HEK293T (cell line): Measurements from ENCODE around the gene TENT4A.

Source experiments
- CTCF ChIA-PET: fragments of 350-600 bp; formaldehyde crosslinking; extraction: SDS; loops from one replicate; lab custom pipeline; 2021; ENCODE audit warnings: antibody characterized with exemption, inconsistent platforms; lab: Yijun Ruan, JAX
- POLR2A ChIA-PET: fragments of 350-600 bp; formaldehyde crosslinking; extraction: SDS; loops from one replicate; lab custom pipeline; 2020; ENCODE audit warnings: antibody characterized with exemption, inconsistent platforms; lab: Yijun Ruan, JAX
- DNase-seq: peaks from one replicate; pipeline ENCODE4 v3.0.0; 2012; ENCODE audit warnings: mixed read lengths; ENCODE audit errors: extremely low spot score
- ARNT ChIP-seq: fragments of 450-650 bp; IDR thresholded peaks from 2 replicates; pipeline ENCODE4 v1.6.1; 2017; ENCODE audit warnings: mild to moderate bottlenecking
- BHLHE40 ChIP-seq: fragments of 450-650 bp; IDR thresholded peaks from 2 replicates; pipeline ENCODE4 v1.6.1; 2016; ENCODE audit warnings: mild to moderate bottlenecking, moderate library complexity, borderline replicate concordance
- CTBP1 ChIP-seq: fragments of 450-650 bp; IDR thresholded peaks from 2 replicates; pipeline ENCODE4 v1.6.1; 2016; ENCODE audit warnings: borderline replicate concordance
- ELF4 ChIP-seq: fragments of 450-650 bp; IDR thresholded peaks from 2 replicates; pipeline ENCODE4 v1.6.1; 2017; ENCODE audit warnings: antibody characterized with exemption
- FOXA1 ChIP-seq: fragments of 450-650 bp; IDR thresholded peaks from 2 replicates; pipeline ENCODE4 v1.6.1; 2016; ENCODE audit warnings: mild to moderate bottlenecking
- FOXK2 ChIP-seq: fragments of 450-650 bp; IDR thresholded peaks from 2 replicates; pipeline ENCODE4 v1.6.1; 2016; ENCODE audit warnings: mild to moderate bottlenecking
- FOXM1 ChIP-seq: fragments of 450-650 bp; IDR thresholded peaks from 2 replicates; pipeline ENCODE4 v1.6.1; 2017; ENCODE audit warnings: mild to moderate bottlenecking, borderline replicate concordance
- HDGF ChIP-seq: fragments of 450-650 bp; IDR thresholded peaks from 2 replicates; pipeline ENCODE4 v1.6.1; 2017; ENCODE audit warnings: antibody characterized with exemption, borderline replicate concordance
- L3MBTL2 ChIP-seq: fragments of 450-650 bp; conservative IDR thresholded peaks from 2 replicates; pipeline ENCODE4 v1.6.1; 2016; ENCODE audit warnings: mild to moderate bottlenecking
- LEF1 ChIP-seq: fragments of 450-650 bp; IDR thresholded peaks from 2 replicates; pipeline ENCODE4 v1.6.1; 2017; ENCODE audit warnings: mild to moderate bottlenecking, borderline replicate concordance
- NFRKB ChIP-seq: fragments of 450-650 bp; IDR thresholded peaks from 2 replicates; pipeline ENCODE4 v1.6.1; 2016; ENCODE audit warnings: mild to moderate bottlenecking, moderate library complexity
- SP1 ChIP-seq: fragments of 450-650 bp; IDR thresholded peaks from 2 replicates; pipeline ENCODE4 v1.6.1; 2017
- SUZ12 ChIP-seq: fragments of 450-650 bp; IDR thresholded peaks from 2 replicates; pipeline ENCODE4 v1.6.1; 2016; ENCODE audit warnings: mild to moderate bottlenecking
- TARDBP ChIP-seq: fragments of 450-650 bp; IDR thresholded peaks from 2 replicates; pipeline ENCODE4 v1.6.1; 2016
- ZNF384 ChIP-seq: fragments of 450-650 bp; IDR thresholded peaks from 2 replicates; pipeline ENCODE4 v1.6.1; 2016
- TF ChIP-seq, protein P1 (sequence below): fragments of 450-650 bp; IDR thresholded peaks from 2 replicates; pipeline ENCODE4 v1.6.1; 2016

Gene TENT4A

DNA sequence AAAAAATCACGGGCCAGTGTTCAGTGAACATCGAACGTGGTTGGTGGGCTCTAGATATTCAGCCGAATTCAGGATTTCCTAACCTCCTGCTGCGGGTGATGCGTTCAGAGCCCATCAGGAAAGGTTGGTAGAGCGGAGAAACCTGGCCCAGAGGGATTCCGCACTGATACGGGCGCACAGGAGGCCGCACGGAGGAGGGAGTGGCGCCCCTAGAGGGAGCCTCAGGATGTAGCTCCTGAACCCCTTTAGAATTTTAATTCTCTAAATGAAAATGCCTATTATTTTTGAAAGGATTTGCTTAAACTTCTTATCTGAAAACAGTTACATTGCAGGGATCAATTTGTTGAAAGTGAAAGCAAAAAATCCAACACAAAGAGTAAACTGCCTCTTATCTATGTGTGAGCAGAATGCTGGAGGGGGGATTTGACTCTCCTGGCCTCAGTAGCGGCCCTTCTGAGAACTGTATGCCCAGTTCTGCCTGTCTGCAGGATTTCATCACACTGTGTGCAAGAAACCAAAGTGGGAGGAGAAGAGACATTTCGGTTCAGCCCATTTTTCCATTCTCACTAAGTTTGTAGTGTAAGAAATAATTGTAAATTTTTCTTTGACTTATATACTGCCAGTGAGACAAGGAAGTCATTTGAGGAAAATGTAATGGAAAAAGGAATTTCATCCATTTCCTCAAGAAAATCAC lies 75.9 kb downstream of the TENT4A start:
- TF ChIP-seq LEF1 (no peak), FOXM1 (no peak), NFRKB (no peak), ARNT (no peak)
- no peak for DNase-seq
- CTCF ChIA-PET, result interaction anchor here (1.2 to 1.5 kb wide), 2 partner anchors 12 to 39 kb away, joined by 3 read pairs; no protein-coding TSS in a partner anchor
- POLR2A ChIA-PET, result no interaction called here

DNA sequence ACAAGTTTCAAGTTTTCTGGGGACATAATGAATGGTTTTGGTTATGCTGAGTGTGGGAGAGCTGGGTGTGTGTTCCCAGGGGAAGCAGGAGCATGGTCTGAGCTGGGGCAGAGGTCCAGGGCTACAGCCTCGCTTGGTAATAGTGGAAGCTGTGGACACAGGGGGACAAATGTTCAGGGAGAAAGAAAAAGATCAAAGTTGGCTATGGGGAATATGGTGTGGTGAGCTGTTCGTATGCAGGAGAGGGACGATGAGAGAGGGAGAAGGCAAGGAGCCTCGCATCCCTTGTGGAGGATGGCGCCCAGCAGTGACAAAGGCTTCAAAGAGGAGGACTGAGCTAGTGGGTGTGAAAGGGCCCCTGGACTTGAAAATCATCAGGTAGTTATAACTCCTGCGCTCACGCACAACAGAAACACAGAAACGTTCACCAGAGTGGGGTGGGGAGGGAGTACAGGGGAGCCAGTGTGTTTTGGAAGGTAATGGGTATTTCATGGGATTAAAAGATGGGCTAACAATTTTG lies 77.2 kb downstream of the TENT4A start:
- DNase-seq, result no peak
- ChIA-PET POLR2A (no interaction called here), CTCF (no interaction called here)
- no peak for TF ChIP-seq FOXA1
- TF ChIP-seq L3MBTL2, result no peak
- TF ChIP-seq, protein P1, sequence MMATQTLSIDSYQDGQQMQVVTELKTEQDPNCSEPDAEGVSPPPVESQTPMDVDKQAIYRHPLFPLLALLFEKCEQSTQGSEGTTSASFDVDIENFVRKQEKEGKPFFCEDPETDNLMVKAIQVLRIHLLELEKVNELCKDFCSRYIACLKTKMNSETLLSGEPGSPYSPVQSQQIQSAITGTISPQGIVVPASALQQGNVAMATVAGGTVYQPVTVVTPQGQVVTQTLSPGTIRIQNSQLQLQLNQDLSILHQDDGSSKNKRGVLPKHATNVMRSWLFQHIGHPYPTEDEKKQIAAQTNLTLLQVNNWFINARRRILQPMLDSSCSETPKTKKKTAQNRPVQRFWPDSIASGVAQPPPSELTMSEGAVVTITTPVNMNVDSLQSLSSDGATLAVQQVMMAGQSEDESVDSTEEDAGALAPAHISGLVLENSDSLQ, result no peak
- no peak for TF ChIP-seq SUZ12
- no peak for TF ChIP-seq HDGF
- TF ChIP-seq NFRKB, result no peak
- no peak for TF ChIP-seq TARDBP

DNA sequence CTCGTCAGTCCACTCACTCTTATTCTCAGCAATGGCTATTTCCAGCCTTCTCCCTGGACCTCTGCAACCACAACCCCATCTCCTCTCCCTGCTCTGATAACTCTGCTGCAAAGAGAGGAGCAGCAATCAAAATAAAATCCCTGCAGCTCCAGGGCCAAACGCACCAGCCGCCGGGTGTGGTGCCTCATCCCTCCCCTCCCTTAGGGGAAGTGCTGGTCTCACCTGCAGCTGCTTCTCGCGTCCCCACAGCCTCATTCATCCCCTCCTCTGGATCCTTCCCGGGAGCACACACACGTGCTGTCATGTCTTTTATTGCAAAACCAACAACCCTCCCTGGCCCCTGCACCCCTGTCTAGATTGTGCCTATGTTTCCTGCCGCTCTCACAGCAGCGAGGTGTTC lies 77.8 kb downstream of the TENT4A start:
- CTCF ChIA-PET, result no interaction called here
- POLR2A ChIA-PET, result no interaction called here
- DNase-seq, result no peak
- TF ChIP-seq, protein P1, result no peak
- no peak for TF ChIP-seq FOXK2
- no peak for TF ChIP-seq BHLHE40
- TF ChIP-seq ELF4, result no peak
- TF ChIP-seq L3MBTL2, result no peak
- no peak for TF ChIP-seq ZNF384
- no peak for TF ChIP-seq FOXA1
- TF ChIP-seq TARDBP, result no peak
- TF ChIP-seq ARNT, result no peak
- no peak for TF ChIP-seq SUZ12
- TF ChIP-seq NFRKB, result no peak
- TF ChIP-seq FOXM1, result no peak
- no peak for TF ChIP-seq HDGF
- TF ChIP-seq LEF1, result no peak
- TF ChIP-seq SP1, result no peak
- no peak for TF ChIP-seq CTBP1

DNA sequence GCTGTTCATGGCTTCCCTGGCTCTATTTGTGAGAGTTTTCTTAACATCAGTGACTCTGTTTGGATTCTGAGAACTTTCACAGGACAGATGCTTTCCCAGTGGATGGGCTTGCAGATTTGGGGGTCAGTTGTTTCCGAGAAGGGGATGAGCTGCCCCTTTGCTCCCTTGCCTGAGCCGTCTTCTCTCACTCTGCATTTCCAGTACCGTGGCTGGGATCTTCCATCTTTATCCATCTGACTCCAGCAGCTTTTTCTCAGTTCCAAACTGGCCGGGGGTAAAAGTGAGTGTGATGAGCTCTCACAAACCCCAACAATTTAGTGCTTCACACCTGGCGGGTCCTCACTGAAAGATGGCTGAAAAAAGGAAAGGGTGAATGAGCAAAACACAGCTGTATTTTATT lies 79.1 kb downstream of the TENT4A start:
- CTCF ChIA-PET, result interaction anchor here (0.7 kb wide), 1 partner anchor 710 kb away, joined by 3 read pairs; no protein-coding TSS in a partner anchor
- TF ChIP-seq NFRKB (no peak), CTBP1 (no peak), TARDBP (no peak), ZNF384 (no peak), SUZ12 (no peak), BHLHE40 (no peak), L3MBTL2 (no peak)
- DNase-seq, result no peak
- POLR2A ChIA-PET, result no interaction called here

DNA sequence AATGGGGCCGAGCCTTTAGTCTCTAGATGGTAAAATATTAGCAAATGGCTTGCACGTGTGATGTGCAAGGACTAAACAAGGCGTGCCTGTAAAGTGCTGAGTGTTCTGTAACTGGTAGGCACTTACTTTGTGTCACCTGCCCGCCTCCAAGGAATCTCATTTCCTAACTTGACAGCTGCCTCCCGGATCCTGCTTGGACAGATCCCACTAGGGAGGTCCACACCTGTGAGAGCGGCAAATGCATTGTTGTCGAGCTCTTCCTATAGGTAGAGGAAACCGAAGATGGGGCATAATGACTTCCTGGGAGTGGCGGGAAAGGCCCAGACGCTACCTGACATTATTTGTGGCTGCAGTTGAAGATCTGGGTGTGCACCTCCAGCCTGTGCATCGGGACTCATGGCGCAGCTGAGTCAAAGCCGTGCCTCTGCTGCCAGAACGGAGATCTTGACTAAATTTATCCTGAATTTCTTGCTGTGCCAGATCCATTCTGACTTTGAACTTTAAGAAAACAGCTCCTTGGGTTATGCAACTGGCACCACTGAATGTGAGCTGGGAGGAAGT lies 79.8 kb downstream of the TENT4A start:
- TF ChIP-seq L3MBTL2, result no peak
- TF ChIP-seq FOXK2, result no peak
- no peak for TF ChIP-seq TARDBP
- TF ChIP-seq, protein P1, result no peak
- TF ChIP-seq FOXA1, result no peak
- no peak for TF ChIP-seq LEF1
- TF ChIP-seq HDGF, result no peak
- no peak for TF ChIP-seq FOXM1
- TF ChIP-seq SUZ12, result no peak
- no peak for TF ChIP-seq CTBP1
- no peak for TF ChIP-seq ARNT
- no peak for TF ChIP-seq ELF4
- no peak for TF ChIP-seq NFRKB
- DNase-seq, result no peak
- ChIA-PET POLR2A (no interaction called here), CTCF (interaction anchor here (0.7 to 1.0 kb wide), 2 partner anchors 28 to 710 kb away, joined by 3 to 4 read pairs; no protein-coding TSS in a partner anchor)

DNA sequence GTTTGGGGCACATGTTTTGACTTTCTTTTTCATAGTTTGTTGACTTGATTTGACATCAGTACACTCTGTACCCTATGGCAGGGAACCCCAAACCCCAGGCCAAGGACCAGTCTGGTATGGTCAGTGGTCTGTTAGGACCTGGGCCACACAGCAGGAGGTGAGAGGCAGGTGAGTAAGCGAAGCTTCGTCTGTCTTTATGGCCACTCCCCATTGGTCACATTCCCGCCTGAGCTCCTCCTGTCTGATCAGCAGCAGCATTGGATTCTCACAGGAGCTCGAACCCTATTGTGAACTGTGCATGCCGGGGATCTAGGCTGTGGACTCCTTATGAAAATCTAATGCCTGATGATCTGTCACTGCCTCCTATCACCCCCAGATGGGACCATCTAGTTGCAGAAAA lies 88.0 kb downstream of the TENT4A start:
- ChIA-PET POLR2A (no interaction called here), CTCF (no interaction called here)

More for the DNA sequence above, 88.0 kb downstream of the TENT4A start:
- TF ChIP-seq CTBP1, result no peak
- TF ChIP-seq, protein P1, result no peak
- no peak for TF ChIP-seq ELF4
- DNase-seq, result no peak
